Prostate gland (tissue), 2 donors: ENCODE data around the gene TLR2.
A peak's percentile ranks its signal among the peaks of the same experiment; 100 is the strongest.

Experiments used
- CTCF ChIP-seq, 4 experiments: fragments of 200-600 bp in 2 of 4; fragments of 450-650 bp in 2 of 4; sonication (generic) in 2 of 4; IDR thresholded peaks; 1 replicate in 3 of 4; 2 replicates in 1 of 4; pipeline ENCODE4 v1.5.1; 2016 to 2019; ENCODE audit warnings: antibody characterized with exemption in 4 of 4, mild to moderate bottlenecking in 2 of 4, moderate library complexity in 2 of 4
- POLR2A ChIP-seq: fragments of 450-650 bp; IDR thresholded peaks from one replicate; pipeline ENCODE4 v1.6.1; 2016; ENCODE audit warnings: antibody characterized with exemption, mild to moderate bottlenecking
- POLR2AphosphoS5 ChIP-seq: sonication (generic); formaldehyde crosslinking; IDR thresholded peaks from one replicate; pipeline ENCODE4 v1.6.1; 2017; ENCODE audit warnings: antibody characterized with exemption

DNA sequence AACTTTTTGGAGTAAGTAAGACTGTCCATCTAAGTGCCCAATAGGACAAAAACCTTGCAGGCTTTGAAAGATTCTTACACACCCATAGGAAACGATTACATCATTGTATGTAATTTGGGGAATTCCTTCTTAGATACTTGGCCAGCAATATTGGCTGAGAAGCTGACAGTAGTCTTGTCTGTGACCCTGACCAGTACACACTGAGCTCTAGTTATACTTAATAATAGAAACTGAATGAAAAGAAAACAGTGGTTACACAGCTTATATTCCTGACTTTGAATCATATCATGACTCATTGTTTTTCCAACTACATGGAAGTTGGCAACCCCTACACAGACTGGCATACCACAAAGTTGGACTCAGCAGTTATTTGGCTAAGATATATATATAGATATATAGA, 7.1 kb upstream of the TLR2 start:
- TF ChIP-seq CTCF (IDR thresholded peaks at IDR 0.05) (no peak), POLR2AphosphoS5 (peak; percentile 26), POLR2A (no peak)
